Astrocyte of the cerebellum (primary cell): ENCODE measurements around the gene CREB1.

ENCODE experiments used
- DNase-seq: peaks from one replicate; pipeline ENCODE4 v3.0.0-alpha.2; 2011; ENCODE audit warnings: low read depth
- H3K4me3 ChIP-seq: 2 replicates; pipeline ENCODE4 v1.5.1; 2011; ENCODE audit warnings: mild to moderate bottlenecking, low read depth, low read length, moderate library complexity
- CTCF ChIP-seq: IDR thresholded peaks from 2 replicates; pipeline ENCODE4 v1.5.1; 2012; ENCODE audit warnings: low read length, low read depth, moderate library complexity, mild to moderate bottlenecking; ENCODE audit errors: missing control alignments
- in situ Hi-C: cut with HindIII; loops from 2 replicates; pipeline ENCODE4 v1.10.0; 2017; ENCODE audit warnings: low sequenced_read_pairs

Gene CREB1

GRCh38 chr2:207484444-207485391 lies 45.0 kb upstream of the CREB1 start:
- in situ Hi-C loops, result loop anchor here (10.0 to 25.0 kb wide), 2 partner anchors 497 to 690 kb away; no protein-coding TSS in a partner anchor
- no peak overlapping the region for H3K4me3 ChIP-seq
- DNase-seq, result no peak
- TF ChIP-seq CTCF, result no peak

GRCh38 chr2:207487650-207488311 lies 42.0 kb upstream of the CREB1 start:
- H3K4me3 ChIP-seq, result no peak overlapping the region
- DNase-seq, result peak; percentile 63
- in situ Hi-C loops, result loop anchor here (10.0 to 25.0 kb wide), 2 partner anchors 500 to 693 kb away; no protein-coding TSS in a partner anchor
- TF ChIP-seq CTCF, result peak; percentile 52

DNA sequence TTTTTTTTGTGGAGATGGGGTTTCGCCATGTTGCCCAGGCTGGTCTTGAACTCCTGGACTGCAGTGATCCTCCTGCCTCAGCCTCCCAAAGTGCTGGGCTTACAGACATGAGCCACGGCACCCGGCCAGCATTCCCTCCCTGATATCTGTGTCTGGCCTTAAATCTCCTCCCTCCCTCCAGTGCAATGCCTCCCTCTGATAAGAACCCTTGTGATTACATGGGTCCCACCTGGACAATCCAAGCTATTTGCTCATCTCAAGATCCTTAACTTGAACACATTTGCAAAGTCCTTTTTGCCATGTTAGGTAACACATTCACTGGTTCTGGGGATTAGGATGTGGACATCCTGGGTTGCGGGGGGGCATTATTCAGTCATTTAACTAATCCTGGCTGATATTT lies 40.5 kb upstream of the CREB1 start:
- DNase-seq, result no peak
- no peak overlapping the region for H3K4me3 ChIP-seq
- no peak for TF ChIP-seq CTCF
- in situ Hi-C loops, result loop anchor here (10.0 to 25.0 kb wide), 2 partner anchors 502 to 694 kb away; no protein-coding TSS in a partner anchor

GRCh38 chr2:207490441-207490840 lies 39.3 kb upstream of the CREB1 start:
- no peak overlapping the region for H3K4me3 ChIP-seq
- no peak for TF ChIP-seq CTCF
- in situ Hi-C loops, result loop anchor here (25.0 kb wide), 1 partner anchor 503 kb away; no protein-coding TSS in a partner anchor
- no peak for DNase-seq

DNA sequence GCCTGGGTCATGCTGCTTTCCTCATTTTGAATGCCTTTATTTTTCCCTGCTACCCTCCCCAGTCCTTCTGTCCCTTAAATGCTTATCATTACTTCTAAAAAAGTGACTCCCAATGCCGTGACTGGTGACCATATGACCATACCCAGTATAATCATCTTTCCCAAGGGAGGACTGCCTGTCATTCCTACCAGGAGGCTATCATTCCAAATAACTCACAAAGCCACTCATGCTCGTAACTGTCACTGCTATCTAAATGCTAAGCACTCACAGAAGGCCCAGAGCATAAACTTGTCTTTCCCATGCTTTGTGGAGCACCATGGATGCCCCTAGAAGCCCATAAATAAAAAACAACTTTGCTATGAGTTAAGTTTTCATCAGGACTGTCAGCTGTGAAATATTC lies 38.7 kb upstream of the CREB1 start:
- in situ Hi-C loops, result loop anchor here (25.0 kb wide), 1 partner anchor 504 kb away; no protein-coding TSS in a partner anchor
- DNase-seq, result no peak
- no peak overlapping the region for H3K4me3 ChIP-seq
- no peak for TF ChIP-seq CTCF

- H3K4me3 ChIP-seq, result no peak overlapping the region
- in situ Hi-C loops, result loop anchor here (25.0 kb wide), 1 partner anchor 505 kb away; no protein-coding TSS in a partner anchor
- DNase-seq, result no peak
- no peak for TF ChIP-seq CTCF
Observed at GRCh38 chr2:207491956-207492355, 37.8 kb upstream of the CREB1 start.
